PC-9 (cell line): ENCODE results near the gene KCNH1. TPM values are rescaled to one million over a fixed set of nuclear protein-coding genes. Genes with fewer than 3 reads are reported as not detected.

Source experiments
- BruUV-seq: library from RNA; stranded (reverse); fragments of 400-500 nt; replicated peaks from 2 replicates; lab custom pipeline; 2021; lab: Mats Ljungman, UMichigan
- CTCF ChIA-PET: fragments of 300-600 bp; sonication (Branson Sonifier 250); formaldehyde crosslinking; loops from one replicate; lab custom pipeline; 2022; ENCODE audit warnings: antibody characterized with exemption; lab: Charles Lee
- POLR2A ChIA-PET: fragments of 300-600 bp; sonication (Branson Sonifier 250); formaldehyde crosslinking; loops from one replicate; lab custom pipeline; 2022; ENCODE audit warnings: antibody characterized with exemption; ENCODE audit not compliant: unreplicated experiment; lab: Charles Lee
- DNase-seq, 2 experiments: peaks; one replicate each; pipeline versions ENCODE4 v3.0.0 to v3.0.0-alpha.2; 2015 to 2022; ENCODE audit warnings: mixed read lengths in 1 of 2
- H2AFZ ChIP-seq: fragments of 200-600 bp; sonication (generic); 2 replicates; pipeline ENCODE4 v1.8.1; 2017; ENCODE audit warnings: antibody characterized with exemption
- H3F3A ChIP-seq: fragments of 200-600 bp; sonication (generic); 2 replicates; pipeline ENCODE4 v1.8.1; 2017; ENCODE audit warnings: antibody characterized with exemption, mild to moderate bottlenecking, low read depth; ENCODE audit not compliant: insufficient read depth
- H3K27ac ChIP-seq: fragments of 200-600 bp; sonication (generic); 2 replicates; pipeline ENCODE4 v1.6.1; 2016; ENCODE audit warnings: mixed run types
- H3K27me3 ChIP-seq: fragments of 200-600 bp; sonication (generic); 2 replicates; pipeline ENCODE4 v1.6.1; 2016; ENCODE audit warnings: low read depth, mixed run types; ENCODE audit not compliant: insufficient read depth
- H3K36me3 ChIP-seq: fragments of 200-600 bp; sonication (generic); 2 replicates; pipeline ENCODE4 v1.6.1; 2016; ENCODE audit warnings: low read depth, mixed run types
- H3K4me1 ChIP-seq: fragments of 200-600 bp; sonication (generic); replicated peaks from 2 replicates; pipeline ENCODE4 v1.6.1; 2016; ENCODE audit warnings: mixed run types; ENCODE audit not compliant: insufficient read depth
- H3K4me2 ChIP-seq: fragments of 200-600 bp; sonication (generic); 2 replicates; pipeline ENCODE4 v1.6.1; 2017; ENCODE audit warnings: mixed run types
- H3K4me3 ChIP-seq: fragments of 200-600 bp; sonication (generic); 2 replicates; pipeline ENCODE4 v1.6.1; 2016; ENCODE audit warnings: mixed run types
- H3K79me2 ChIP-seq: fragments of 200-600 bp; sonication (generic); 2 replicates; pipeline ENCODE4 v1.6.1; 2017; ENCODE audit warnings: low read depth, mixed run types
- H3K9me2 ChIP-seq: fragments of 200-600 bp; sonication (generic); 2 replicates; pipeline ENCODE4 v1.8.1; 2017; ENCODE audit warnings: mild to moderate bottlenecking; ENCODE audit not compliant: insufficient read depth
- H3K9me3 ChIP-seq: fragments of 200-600 bp; sonication (generic); 2 replicates; pipeline ENCODE4 v1.8.1; 2016; ENCODE audit warnings: low read depth; ENCODE audit not compliant: insufficient read depth
- H4K20me1 ChIP-seq: fragments of 200-600 bp; sonication (generic); 2 replicates; pipeline ENCODE4 v1.8.1; 2017; ENCODE audit not compliant: insufficient read depth
- EZH2 ChIP-seq: fragments of 200-600 bp; sonication (generic); IDR thresholded peaks from 2 replicates; pipeline ENCODE4 v1.8.0; 2017; ENCODE audit warnings: antibody characterized with exemption, low read depth
- intact Hi-C: fragments of 100-400 bp; cut with micrococcal nuclease; formaldehyde crosslinking; loops from one replicate; pipeline ENCODE4 v1.10.0; 2022; ENCODE audit not compliant: unreplicated experiment
- total RNA-seq: library from RNA; stranded (reverse); gene quantifications from 2 replicates; pipeline ENCODE4 v1.2.3, GENCODE V29; 2021
- TF ChIP-seq, protein P1 (sequence below): fragments of 200-600 bp; sonication (generic); conservative IDR thresholded peaks from 2 replicates; pipeline ENCODE4 v1.6.1; 2017; ENCODE audit warnings: mixed run types, antibody characterized with exemption, mild to moderate bottlenecking, moderate library complexity

KCNH1 gene
- total RNA-seq, 1 experiment from 2014 or later, result not detected

DNA sequence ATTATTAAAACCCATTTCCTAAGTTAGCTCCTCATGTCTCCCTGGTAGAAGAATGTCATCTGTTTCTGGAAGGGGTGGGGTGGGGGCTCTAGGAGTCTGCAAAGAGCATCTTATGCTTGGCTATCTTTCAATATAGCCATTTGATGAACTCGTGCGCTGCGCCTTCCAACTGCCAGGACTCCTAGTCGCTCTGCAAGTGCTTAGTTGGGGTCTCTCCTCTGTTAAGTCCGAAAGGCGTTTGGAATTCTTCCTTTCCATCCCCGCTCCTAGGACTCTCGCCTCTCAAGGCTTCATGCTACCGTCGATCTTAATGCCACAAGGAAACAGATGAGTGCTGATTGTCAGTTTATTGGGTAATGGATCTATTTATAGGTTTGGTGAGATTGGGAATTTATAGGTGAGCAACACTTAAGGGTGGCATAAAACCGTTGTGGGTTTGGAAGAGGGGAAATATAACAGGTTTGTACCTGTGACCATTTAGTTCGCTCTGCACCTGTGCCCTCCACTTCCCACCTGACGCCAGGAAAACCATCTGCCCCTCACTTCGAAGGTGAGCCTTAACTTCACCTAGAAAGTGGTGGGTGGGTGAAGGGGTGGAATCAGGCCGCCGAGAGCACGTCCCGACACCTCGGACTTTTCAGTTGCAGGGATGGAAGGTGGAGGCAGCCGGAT is 1.1 kb downstream of the KCNH1 start:
- Histone ChIP-seq H3K36me3 (no peaks in the 10 kb centered on the region), H3K9me2 (no peaks in the 10 kb centered on the region), H3K4me3 (no peak overlapping the region), H3K79me2 (no peaks in the 10 kb centered on the region), H3K27ac (no peak overlapping the region), H4K20me1 (no peaks in the 10 kb centered on the region), H3K9me3 (no peaks in the 10 kb centered on the region), H3F3A (no peaks in the 10 kb centered on the region), H3K4me2 (no peak overlapping the region), H3K27me3 (peaks cover 47% of the 10 kb centered on the region), H2AFZ (no peak overlapping the region), H3K4me1 (no peaks in the 10 kb centered on the region)
- DNase-seq, result no peak
- ChIA-PET POLR2A (no interaction called here), CTCF (interaction anchor here (0.6 to 1.1 kb wide), 3 partner anchors 439 to 701 kb away, joined by 4 to 12 read pairs (median 6); no protein-coding TSS in a partner anchor)
- BruUV-seq, result no TSS peak
- intact Hi-C loops, result loop anchor here (10.0 kb wide), 1 partner anchor 522 kb away; no protein-coding TSS in a partner anchor
- no peak for TF ChIP-seq EZH2
- TF ChIP-seq, protein P1, sequence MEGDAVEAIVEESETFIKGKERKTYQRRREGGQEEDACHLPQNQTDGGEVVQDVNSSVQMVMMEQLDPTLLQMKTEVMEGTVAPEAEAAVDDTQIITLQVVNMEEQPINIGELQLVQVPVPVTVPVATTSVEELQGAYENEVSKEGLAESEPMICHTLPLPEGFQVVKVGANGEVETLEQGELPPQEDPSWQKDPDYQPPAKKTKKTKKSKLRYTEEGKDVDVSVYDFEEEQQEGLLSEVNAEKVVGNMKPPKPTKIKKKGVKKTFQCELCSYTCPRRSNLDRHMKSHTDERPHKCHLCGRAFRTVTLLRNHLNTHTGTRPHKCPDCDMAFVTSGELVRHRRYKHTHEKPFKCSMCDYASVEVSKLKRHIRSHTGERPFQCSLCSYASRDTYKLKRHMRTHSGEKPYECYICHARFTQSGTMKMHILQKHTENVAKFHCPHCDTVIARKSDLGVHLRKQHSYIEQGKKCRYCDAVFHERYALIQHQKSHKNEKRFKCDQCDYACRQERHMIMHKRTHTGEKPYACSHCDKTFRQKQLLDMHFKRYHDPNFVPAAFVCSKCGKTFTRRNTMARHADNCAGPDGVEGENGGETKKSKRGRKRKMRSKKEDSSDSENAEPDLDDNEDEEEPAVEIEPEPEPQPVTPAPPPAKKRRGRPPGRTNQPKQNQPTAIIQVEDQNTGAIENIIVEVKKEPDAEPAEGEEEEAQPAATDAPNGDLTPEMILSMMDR, result no peak

DNA sequence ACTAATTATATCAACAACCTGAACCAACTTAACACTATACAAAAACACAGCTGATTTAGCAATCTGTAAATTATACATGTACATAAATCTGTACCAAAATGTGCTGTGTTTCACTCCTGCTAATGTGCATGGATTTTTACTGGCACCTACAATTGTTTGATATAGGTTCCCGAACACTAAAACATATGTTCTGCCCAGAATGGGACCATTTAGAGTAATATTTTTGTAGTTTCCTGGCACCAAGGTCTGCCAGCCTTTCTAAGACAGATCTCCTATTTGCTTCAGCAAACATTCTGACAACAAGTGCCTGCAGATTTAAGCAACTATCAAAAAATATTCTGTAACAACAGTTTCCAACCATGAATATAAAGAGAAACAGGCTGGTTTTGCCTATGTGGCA is 4.2 kb downstream of the KCNH1 start:
- Histone ChIP-seq H3F3A (no peaks in the 10 kb centered on the region), H3K4me3 (no peak overlapping the region), H2AFZ (no peak overlapping the region), H3K27me3 (peaks cover 56% of the 10 kb centered on the region), H3K4me1 (no peaks in the 10 kb centered on the region), H3K36me3 (no peaks in the 10 kb centered on the region), H3K27ac (no peak overlapping the region), H3K4me2 (no peak overlapping the region), H3K79me2 (no peaks in the 10 kb centered on the region), H4K20me1 (no peaks in the 10 kb centered on the region), H3K9me2 (no peaks in the 10 kb centered on the region), H3K9me3 (no peaks in the 10 kb centered on the region)
- TF ChIP-seq, protein P1, result no peak
- no peak for TF ChIP-seq EZH2
- intact Hi-C loops, result loop anchor here (10.0 kb wide), 1 partner anchor 525 kb away; no protein-coding TSS in a partner anchor
- ChIA-PET CTCF (no interaction called here), POLR2A (no interaction called here)
- no peak for DNase-seq
- no TSS peak for BruUV-seq

DNA sequence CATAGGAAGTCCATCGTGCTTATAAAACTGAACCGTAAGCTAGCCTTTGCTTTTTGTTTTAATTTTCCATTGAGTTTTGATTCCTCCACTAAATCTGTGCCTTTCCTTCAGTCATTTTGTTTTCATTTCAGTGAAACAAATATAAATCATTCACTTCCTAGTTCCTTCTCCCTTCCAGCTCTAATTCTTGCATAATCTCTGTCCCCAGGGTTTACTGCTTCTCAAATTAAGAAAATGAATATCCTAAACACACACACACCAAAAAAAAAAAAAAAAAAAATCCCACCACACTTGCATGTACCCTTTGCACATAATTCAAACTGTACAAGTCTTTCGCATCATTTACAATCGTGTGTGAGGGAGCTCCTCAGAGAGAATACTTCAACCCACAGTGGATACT is 6.8 kb downstream of the KCNH1 start:
- H4K20me1 ChIP-seq, result no peaks in the 10 kb centered on the region
- H3K4me1 ChIP-seq, result no peaks in the 10 kb centered on the region
- no peaks in the 10 kb centered on the region for H3K9me2 ChIP-seq
- no peaks in the 10 kb centered on the region for H3K79me2 ChIP-seq
- no peak for DNase-seq
- no peaks in the 10 kb centered on the region for H3K9me3 ChIP-seq
- no peaks in the 10 kb centered on the region for H3K36me3 ChIP-seq
- intact Hi-C loops, result no loop called here
- H3K27me3 ChIP-seq, result peaks cover 47% of the 10 kb centered on the region
- BruUV-seq, result no TSS peak
- no peak overlapping the region for H3K4me3 ChIP-seq
- H2AFZ ChIP-seq, result no peak overlapping the region
- ChIA-PET POLR2A (no interaction called here), CTCF (interaction anchor here (0.5 kb wide), 1 partner anchor 349 kb away, joined by 4 read pairs; no protein-coding TSS in a partner anchor)
- H3K4me2 ChIP-seq, result no peak overlapping the region
- H3K27ac ChIP-seq, result no peak overlapping the region
- H3F3A ChIP-seq, result no peaks in the 10 kb centered on the region
- TF ChIP-seq, protein P1, result no peak
- TF ChIP-seq EZH2, result no peak
